HG03520 (cell line): ENCODE data around the gene GFPT2.
A peak's percentile ranks its signal among the peaks of the same experiment; 100 is the strongest.
"Not testable (repeated sequence)": the region's sequence is repeated elsewhere in the genome, so short reads cannot be mapped to it uniquely, and the experiment has no call there.

Source experiments
- ATAC-seq: cut with Tn5 transposase; IDR thresholded peaks from one replicate; pipeline ENCODE4 v1.9.1; 2021; ENCODE audit warnings: mild to moderate bottlenecking, moderate library complexity; ENCODE audit not compliant: unreplicated experiment

The GFPT2 gene

GRCh38 chr5:180311216-180311615 lies 41.9 kb downstream of the GFPT2 start:
- ATAC-seq, result no peak

DNA sequence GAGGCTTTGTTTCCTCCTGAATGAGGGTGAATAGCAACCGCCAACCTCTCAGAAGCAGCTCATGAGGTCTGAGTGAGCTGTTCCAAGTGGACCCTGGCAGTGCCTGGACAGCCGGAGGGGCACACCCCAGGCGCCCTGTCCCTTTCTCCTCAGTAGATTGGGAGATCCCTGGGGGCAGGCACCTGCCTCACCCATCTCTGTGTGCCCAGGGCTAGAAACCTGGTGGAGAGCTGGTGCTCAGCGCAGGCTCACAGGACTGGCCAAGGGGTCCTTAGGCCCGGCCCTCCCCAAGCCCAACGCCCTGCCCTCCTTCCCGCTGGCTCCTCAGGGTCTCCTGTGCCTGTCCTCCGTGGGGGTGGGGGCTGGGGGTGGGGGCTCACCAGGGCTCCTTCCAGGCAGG lies 46.3 kb downstream of the GFPT2 start:
- no peak for ATAC-seq

DNA sequence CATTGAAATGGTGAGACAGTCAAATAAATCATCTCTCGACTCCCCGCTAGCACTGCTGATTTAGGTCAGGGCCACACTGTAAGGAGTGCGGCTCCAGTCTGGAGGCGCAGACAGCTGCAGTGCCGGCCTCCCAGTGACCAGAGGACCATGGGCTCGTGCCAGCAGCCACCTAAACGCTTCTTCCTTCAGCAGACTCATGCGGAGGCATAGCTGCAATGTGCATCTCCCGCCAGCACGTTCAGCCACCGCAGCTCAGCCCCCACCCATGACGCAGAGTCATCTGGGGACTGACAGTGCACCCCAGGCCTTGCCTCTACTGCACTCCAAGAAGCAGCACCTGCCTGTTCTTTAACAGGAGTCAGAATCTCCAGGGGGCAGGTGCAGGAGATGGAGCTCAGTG lies 47.7 kb downstream of the GFPT2 start:
- no peak for ATAC-seq

- ATAC-seq, result no peak
Measured at GRCh38 chr5:180304431-180305375, 48.4 kb downstream of the GFPT2 start.

- ATAC-seq, result no peak
Measured at GRCh38 chr5:180304016-180304292, 49.2 kb downstream of the GFPT2 start.

GRCh38 chr5:180303226-180304015 lies 49.7 kb downstream of the GFPT2 start:
- no peak for ATAC-seq

DNA sequence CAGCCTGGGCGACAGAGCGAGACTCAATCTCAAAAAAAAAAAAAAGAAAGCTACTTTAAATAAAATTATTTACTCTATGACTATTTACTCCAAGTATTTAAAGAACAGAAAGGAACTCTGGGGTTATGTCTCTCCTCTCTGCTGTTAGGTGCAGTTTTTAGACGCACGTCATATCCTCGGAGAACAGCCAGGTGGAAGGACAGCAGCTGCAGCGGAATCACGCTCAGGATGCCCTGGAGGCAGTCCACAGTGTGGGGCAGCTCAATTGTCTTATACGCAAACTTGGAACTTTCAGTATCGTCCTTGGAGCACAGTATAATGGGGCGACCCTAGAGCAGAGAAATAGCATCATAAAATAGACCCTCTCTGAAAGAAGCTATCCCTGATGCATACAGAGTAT lies 50.9 kb downstream of the GFPT2 start:
- no peak for ATAC-seq

GRCh38 chr5:180301253-180301652 lies 51.9 kb downstream of the GFPT2 start:
- ATAC-seq, result no peak

GRCh38 chr5:180299526-180299925 lies 53.6 kb downstream of the GFPT2 start:
- no peak for ATAC-seq

GRCh38 chr5:180299014-180299413 lies 54.1 kb downstream of the GFPT2 start:
- not testable (repeated sequence) for ATAC-seq

DNA sequence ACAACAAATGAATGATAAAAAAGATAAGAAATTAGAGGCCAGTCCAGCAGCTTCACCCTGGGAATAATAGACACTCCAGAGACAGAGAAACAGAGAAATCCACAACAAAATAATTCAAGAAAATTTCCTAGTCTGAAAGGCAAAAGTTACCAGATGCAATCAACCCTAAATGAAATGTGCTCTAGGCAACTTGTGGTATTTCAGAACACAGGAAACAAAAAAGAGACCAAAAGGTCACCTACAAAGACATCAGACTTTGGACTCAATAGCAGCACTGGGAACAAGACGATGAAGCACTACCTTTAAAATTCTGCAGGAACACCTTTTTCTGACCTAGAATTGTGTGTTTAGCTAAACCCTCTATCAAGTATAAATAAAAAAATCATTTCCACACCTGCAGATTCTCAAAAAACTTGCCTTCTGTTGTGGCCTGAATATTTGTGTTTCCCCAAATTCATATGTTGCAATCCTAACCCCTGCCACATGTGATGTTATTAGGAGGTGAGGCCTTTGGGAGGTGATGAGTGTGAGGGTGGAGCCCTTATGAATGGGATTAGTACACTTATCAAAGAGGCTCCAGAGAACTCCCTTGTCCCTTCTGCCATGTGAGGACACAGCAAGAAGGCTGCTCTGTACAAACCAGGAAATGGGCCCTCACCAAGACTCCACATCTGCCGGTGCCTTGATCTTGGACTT lies 55.4 kb downstream of the GFPT2 start:
- no peak for ATAC-seq

- ATAC-seq, result no peak
Measured at GRCh38 chr5:180296771-180297170, 56.4 kb downstream of the GFPT2 start.

DNA sequence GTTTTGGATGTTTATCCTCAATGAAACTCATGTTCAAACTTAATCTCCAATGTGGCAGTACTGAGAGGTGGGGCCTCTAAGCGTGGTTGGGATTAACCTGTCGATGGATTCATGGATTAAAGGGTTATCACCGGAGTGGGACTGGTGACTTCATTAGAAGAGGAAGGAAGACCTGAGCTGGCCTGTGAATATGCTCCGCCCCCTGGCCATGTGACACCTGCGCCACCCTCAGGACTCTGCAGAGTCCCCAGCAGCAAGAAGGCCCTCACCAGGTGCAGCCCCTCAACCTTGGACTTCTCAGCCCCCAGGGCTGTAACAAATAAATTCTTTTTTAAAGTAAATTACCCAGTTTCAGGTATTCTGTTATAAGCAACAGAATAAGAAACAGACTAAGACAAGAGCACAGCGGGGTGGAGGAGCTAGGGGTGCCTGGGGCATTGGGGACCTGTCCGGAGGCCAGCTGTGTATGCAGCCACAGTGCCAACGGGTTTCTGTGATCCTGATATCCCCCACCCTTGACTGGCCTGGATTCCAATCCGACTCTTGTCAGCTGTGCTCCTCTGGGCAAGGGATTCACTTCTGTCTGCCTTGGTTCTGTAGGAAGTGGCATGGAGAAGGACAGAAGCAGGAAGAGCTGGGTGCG lies 58.1 kb downstream of the GFPT2 start:
- ATAC-seq, result no peak

GRCh38 chr5:180294411-180294810 lies 58.7 kb downstream of the GFPT2 start:
- ATAC-seq, result no peak

DNA sequence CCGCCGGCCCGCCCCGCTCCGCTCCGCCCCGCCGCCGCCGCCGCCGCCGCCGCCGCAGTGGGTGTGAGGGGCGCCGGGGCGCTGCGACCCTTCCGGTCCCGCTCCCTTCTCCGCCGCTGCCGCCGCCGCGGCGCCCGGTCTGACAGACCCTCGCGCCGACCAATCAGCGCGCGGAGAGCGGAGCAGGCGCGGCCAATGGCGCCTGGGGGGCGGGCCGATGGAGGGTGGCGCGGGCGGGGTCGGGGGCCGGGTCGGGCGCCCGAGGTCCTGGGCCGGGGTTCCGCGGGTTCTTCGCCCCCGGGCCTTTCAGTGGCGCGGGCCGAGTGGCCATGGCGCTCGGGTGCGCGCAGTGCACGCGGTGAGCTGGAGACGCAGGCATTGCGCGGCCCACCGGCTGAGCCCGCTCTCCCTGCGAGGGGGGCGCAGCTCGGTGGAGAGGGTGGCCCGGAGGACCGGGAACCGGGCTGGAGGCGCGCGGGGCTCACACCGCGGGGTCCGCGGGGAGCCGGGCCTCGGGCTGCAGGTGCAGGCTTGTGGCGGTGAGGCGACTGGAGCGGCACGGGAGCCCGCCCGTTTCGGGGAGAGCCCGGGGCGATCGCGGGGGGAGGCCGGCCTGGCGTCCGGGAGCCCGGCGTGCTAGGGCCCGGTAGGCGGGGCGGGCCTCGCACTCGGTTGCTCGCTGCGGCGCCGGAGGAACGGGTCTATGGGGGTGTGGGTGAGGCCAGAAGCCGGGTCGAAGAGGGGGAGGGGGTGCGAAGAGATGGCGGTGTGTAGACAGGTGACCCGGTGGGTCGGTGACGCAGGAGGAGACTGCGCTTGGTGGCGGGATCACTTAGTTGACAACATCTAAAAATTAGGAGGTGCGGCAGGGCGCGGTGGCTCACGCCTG lies 60.9 kb downstream of the GFPT2 start, which contains the start of gene MAPK9:
MAPK9 (minus strand) TSS at position 141 of the 889 bp plus-strand sequence. CDS start 11,522 bp downstream, outside the sequence.
- ATAC-seq, result peak; percentile 76

GRCh38 chr5:180291234-180291940 lies 61.7 kb downstream of the GFPT2 start:
- peak; percentile 26 for ATAC-seq

- ATAC-seq, result no peak
Measured at GRCh38 chr5:180290568-180291233, 62.4 kb downstream of the GFPT2 start.

GRCh38 chr5:180289966-180290365 lies 63.2 kb downstream of the GFPT2 start:
- no peak for ATAC-seq

GRCh38 chr5:180289433-180289832 lies 63.7 kb downstream of the GFPT2 start:
- no peak for ATAC-seq
